Ectodermal cell (in vitro differentiated cells): ENCODE data around the gene CALU.

Experiments
- H3K27ac ChIP-seq: 2 replicates; pipeline ENCODE4 v1.7.0; 2013; ENCODE audit warnings: mild to moderate bottlenecking, low read depth, low read length; ENCODE audit not compliant: insufficient read depth, poor library complexity, severe bottlenecking
- H3K27me3 ChIP-seq: 2 replicates; pipeline ENCODE4 v1.7.0; 2013; ENCODE audit warnings: mild to moderate bottlenecking, low read length; ENCODE audit not compliant: insufficient read depth, control insufficient read depth, poor library complexity, severe bottlenecking
- H3K36me3 ChIP-seq: one replicate; pipeline ENCODE4 v1.7.0; 2013; ENCODE audit warnings: low read length; ENCODE audit not compliant: control insufficient read depth, insufficient read depth
- H3K4me1 ChIP-seq: one replicate; pipeline ENCODE4 v1.7.0; 2013; ENCODE audit warnings: low read length; ENCODE audit not compliant: control insufficient read depth, insufficient read depth
- H3K4me3 ChIP-seq: 2 replicates; pipeline ENCODE4 v1.7.0; 2013; ENCODE audit warnings: low read depth, low read length, control low read depth; ENCODE audit not compliant: insufficient read depth
- H3K9me3 ChIP-seq: 2 replicates; pipeline ENCODE4 v1.7.0; 2013; ENCODE audit warnings: mild to moderate bottlenecking, low read length, moderate library complexity; ENCODE audit not compliant: control insufficient read depth
- WGBS, 2 experiments: methylation state at CpG; one replicate each; pipeline ENCODE4 v1.1.7; 2013; ENCODE audit warnings: missing lambda C conversion rate in 2 of 2; 5-methylcytosine and 5-hydroxymethylcytosine counted together

The CALU gene

DNA sequence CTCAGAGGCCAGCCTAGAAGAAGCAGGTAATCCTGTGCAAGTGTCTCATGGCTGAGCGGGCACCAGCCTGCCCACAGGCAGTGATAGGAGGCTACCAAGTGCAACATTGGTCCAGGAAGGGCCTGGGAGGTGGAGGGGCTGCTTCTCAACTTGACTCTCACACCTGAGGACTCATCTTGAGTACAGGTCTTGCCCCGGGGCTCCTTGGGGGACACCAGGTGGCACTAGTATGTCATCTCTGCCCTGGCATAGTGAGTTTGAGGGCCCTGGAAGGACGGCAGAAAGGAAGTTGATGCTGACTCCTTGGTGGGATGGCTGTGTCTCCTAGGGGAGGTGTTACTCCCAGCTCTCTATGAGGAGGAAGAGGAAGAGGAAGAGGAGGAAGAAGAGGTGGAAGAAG is 54.9 kb downstream of the CALU start:
- 80 to 88% methylated on average over 3 of the region's 3 CpGs for WGBS, 2 experiments
- Histone ChIP-seq H3K36me3 (no peaks in the 10 kb centered on the region), H3K27ac (no peak overlapping the region), H3K27me3 (peaks cover 11% of the 10 kb centered on the region), H3K4me1 (peaks cover 24% of the 10 kb centered on the region), H3K4me3 (no peak overlapping the region), H3K9me3 (no peaks in the 10 kb centered on the region)

DNA sequence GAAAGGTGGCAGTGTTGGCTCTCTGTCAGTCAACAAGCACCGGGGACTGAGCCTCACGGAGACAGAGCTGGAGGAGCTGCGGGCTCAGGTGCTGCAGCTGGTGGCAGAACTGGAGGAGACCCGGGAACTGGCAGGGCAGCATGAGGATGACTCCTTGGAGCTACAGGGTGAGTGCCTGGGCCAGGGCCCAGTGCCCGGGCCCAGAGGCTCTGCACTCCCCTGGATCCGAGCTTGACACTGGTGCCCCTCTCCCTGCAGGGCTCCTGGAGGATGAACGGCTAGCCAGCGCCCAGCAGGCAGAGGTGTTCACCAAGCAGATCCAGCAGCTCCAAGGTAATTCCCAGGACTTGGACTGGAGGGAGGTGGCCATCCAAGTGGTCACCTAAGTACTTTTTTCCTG is 55.3 kb downstream of the CALU start:
- no peaks in the 10 kb centered on the region for H3K9me3 ChIP-seq
- no peak overlapping the region for H3K27ac ChIP-seq
- no peaks in the 10 kb centered on the region for H3K36me3 ChIP-seq
- peaks cover 24% of the 10 kb centered on the region for H3K4me1 ChIP-seq
- 91 to 92% methylated on average over 8 of the region's 8 CpGs for WGBS, 2 experiments
- H3K4me3 ChIP-seq = no peak overlapping the region
- H3K27me3 ChIP-seq = peaks cover 6% of the 10 kb centered on the region

DNA sequence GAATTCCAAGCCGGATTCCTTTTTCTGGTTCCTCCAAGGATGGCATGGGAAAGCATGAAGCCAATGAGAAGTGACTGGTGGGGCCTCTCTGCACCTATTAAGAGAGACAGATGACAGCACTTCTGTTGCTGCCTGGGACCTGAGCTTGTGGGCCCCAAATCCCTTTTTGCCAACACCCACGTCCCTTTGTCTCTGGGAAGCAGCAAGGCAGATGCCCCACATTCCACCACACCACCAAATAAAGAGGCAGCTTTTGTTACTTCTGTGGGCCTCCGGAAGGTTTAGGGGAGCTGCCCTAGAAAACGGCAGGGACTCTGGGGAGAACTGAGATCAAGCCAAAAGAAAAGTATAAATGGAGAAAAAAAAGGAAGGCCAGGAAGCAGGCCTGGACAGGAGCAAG is 56.0 kb downstream of the CALU start:
- whole genome bisulfite sequencing, 2 experiments = 39 to 42% methylated on average over 4 of the region's 4 CpGs
- Histone ChIP-seq H3K4me3 (peak overlapping the region; percentile 9), H3K36me3 (no peaks in the 10 kb centered on the region), H3K9me3 (no peaks in the 10 kb centered on the region), H3K4me1 (peaks cover 24% of the 10 kb centered on the region), H3K27ac (peak overlapping the region; percentile 71), H3K27me3 (peaks cover 4% of the 10 kb centered on the region)

GRCh38 chr7:128796327-128796726 is 57.2 kb downstream of the CALU start:
- Histone ChIP-seq H3K27ac (no peak overlapping the region), H3K36me3 (peaks cover 3% of the 10 kb centered on the region), H3K9me3 (no peaks in the 10 kb centered on the region), H3K4me1 (peaks cover 24% of the 10 kb centered on the region), H3K4me3 (no peak overlapping the region), H3K27me3 (no peaks in the 10 kb centered on the region)
- 94 to 95% methylated on average over 4 of the region's 5 CpGs for WGBS, 2 experiments

- Histone ChIP-seq H3K27me3 (no peaks in the 10 kb centered on the region), H3K27ac (no peak overlapping the region), H3K4me3 (no peak overlapping the region), H3K4me1 (peaks cover 11% of the 10 kb centered on the region), H3K9me3 (no peaks in the 10 kb centered on the region), H3K36me3 (peaks cover 6% of the 10 kb centered on the region)
- 95 to 96% methylated on average over 2 of the region's 2 CpGs for WGBS, 2 experiments
Measured at GRCh38 chr7:128799451-128799850, 60.3 kb downstream of the CALU start.

DNA sequence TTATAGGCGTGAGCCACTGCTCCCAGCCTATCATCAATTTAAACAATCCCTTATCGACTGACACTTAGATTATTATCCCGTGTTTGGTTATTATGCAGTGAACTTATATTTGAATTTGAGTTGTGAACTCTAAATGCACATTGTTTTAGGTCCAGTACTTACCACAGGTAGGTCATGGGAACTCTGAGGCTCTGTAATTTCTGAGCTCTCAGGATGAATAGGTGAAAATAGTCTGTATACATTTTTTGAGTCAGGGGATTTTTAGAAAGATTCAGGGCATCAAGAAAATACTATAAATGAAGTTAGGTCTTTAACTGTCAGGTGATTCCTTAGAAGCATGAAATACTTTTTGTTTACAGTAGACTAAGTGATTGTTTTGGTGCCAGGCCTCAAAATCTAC is 61.4 kb downstream of the CALU start:
- no peaks in the 10 kb centered on the region for H3K27me3 ChIP-seq
- no peak overlapping the region for H3K27ac ChIP-seq
- peaks cover 16% of the 10 kb centered on the region for H3K36me3 ChIP-seq
- 96 to 97% methylated on average over 3 of the region's 3 CpGs for WGBS, 2 experiments
- H3K9me3 ChIP-seq = no peaks in the 10 kb centered on the region
- H3K4me3 ChIP-seq = no peak overlapping the region
- H3K4me1 ChIP-seq = no peaks in the 10 kb centered on the region

- no peaks in the 10 kb centered on the region for H3K27me3 ChIP-seq
- no peaks in the 10 kb centered on the region for H3K4me1 ChIP-seq
- H3K27ac ChIP-seq = no peak overlapping the region
- H3K4me3 ChIP-seq = no peak overlapping the region
- H3K36me3 ChIP-seq = peaks cover 20% of the 10 kb centered on the region
- no peaks in the 10 kb centered on the region for H3K9me3 ChIP-seq
- 95 to 96% methylated on average over 9 of the region's 9 CpGs for WGBS, 2 experiments
Measured at GRCh38 chr7:128801003-128801402, 61.8 kb downstream of the CALU start.

DNA sequence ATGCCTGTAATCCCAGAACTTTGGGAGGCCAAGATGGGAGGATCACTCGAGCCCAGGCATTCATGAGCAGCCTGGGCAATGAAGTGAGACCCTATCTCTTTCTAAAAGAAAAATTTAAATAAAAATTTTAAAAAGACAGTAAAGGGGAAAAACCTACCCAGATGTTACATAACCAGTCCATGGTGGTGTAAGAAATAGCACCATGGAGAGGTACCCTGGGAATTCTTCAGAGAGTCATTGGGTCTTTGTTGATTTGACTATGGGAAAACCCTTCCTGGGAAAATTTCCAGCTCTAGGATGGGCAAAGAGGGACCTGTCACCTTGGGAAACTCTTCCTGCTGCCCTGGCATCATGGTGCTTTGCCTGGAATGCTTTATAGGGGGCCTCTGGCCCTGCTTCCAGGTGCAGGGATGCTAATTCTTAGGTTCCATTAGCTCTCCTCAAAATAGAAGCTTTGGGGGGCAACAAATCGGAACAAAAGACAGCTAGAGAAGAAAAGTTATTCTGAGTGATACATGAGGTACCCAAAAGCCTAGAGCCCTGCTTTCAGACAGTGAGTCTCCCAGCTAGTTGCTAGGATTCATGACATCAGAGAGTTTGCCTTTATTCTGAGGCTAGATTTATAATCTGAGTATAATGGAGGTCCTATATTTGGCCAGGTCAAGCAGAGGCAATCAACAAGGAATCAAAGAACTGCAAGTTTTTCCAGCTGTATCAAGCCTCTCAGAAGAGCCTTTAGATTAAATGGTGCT is 62.7 kb downstream of the CALU start:
- 100% methylated on average over 1 to 2 of the region's 2 CpGs for WGBS, 2 experiments
- H3K27ac ChIP-seq = no peak overlapping the region
- H3K4me3 ChIP-seq = no peak overlapping the region

GRCh38 chr7:128804484-128804883 is 65.3 kb downstream of the CALU start:
- Histone ChIP-seq H3K27ac (no peak overlapping the region), H3K4me3 (no peak overlapping the region), H3K4me1 (no peaks in the 10 kb centered on the region), H3K27me3 (no peaks in the 10 kb centered on the region), H3K36me3 (peaks cover 39% of the 10 kb centered on the region), H3K9me3 (no peaks in the 10 kb centered on the region)
- 54 to 58% methylated on average over 6 of the region's 6 CpGs for WGBS, 2 experiments

More for the DNA sequence above, 62.7 kb downstream of the CALU start:
- Histone ChIP-seq H3K4me1 (no peaks in the 10 kb centered on the region), H3K36me3 (peaks cover 25% of the 10 kb centered on the region), H3K9me3 (no peaks in the 10 kb centered on the region), H3K27me3 (no peaks in the 10 kb centered on the region)

DNA sequence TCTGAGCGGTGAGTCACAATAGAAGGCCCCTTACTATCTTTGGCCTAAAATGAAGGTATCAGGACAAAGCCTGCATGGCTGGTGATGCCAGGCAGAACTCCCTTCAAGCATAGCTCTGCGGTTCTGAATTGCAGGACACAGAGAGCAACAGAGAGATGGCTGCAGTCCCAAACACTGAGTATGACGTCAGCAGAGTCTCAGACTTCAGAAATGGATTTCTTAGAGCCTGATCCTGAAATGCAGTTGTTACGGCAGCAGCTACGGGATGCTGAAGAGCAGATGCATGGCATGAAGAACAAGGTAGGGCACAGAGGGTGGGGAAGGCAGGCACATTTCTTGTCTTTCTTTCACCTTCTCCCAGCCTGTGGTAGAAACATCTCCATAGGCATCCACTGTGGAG is 66.1 kb downstream of the CALU start:
- Histone ChIP-seq H3K27me3 (no peaks in the 10 kb centered on the region), H3K36me3 (peaks cover 43% of the 10 kb centered on the region), H3K9me3 (no peaks in the 10 kb centered on the region), H3K4me3 (no peak overlapping the region), H3K27ac (no peak overlapping the region), H3K4me1 (no peaks in the 10 kb centered on the region)
- WGBS, 2 experiments = 96% methylated on average over 5 of the region's 5 CpGs
